Breast epithelium (tissue), 3 donors: ENCODE measurements around the gene TMEM233.

Source experiments
- CTCF ChIP-seq, 3 donors: fragments of 450-650 bp; IDR thresholded peaks; one replicate each; pipeline ENCODE4 v1.5.1; 2016 to 2017; ENCODE audit warnings: antibody characterized with exemption in 3 of 3, mild to moderate bottlenecking in 3 of 3, moderate library complexity in 3 of 3
- POLR2A ChIP-seq: fragments of 450-650 bp; IDR thresholded peaks from one replicate; pipeline ENCODE4 v1.6.1; 2016; ENCODE audit warnings: antibody characterized with exemption, mild to moderate bottlenecking, moderate library complexity
- POLR2AphosphoS5 ChIP-seq, 3 donors: sonication (generic); formaldehyde crosslinking; IDR thresholded peaks; one replicate each; pipeline ENCODE4 v1.6.1; 2017; ENCODE audit warnings: antibody characterized with exemption in 3 of 3

- TF ChIP-seq CTCF (IDR thresholded peaks at IDR 0.05) (no peak), POLR2A (no peak), POLR2AphosphoS5 (IDR thresholded peaks at IDR 0.05) (no peak)
Measured at GRCh38 chr12:119685375-119685774, 91.8 kb downstream of the TMEM233 start.
